ENCODE results near the gene CAMTA1.

The CAMTA1 gene

GRCh38 chr1:7172804-7173203, 387.6 kb downstream of the CAMTA1 start:
- no peak for DNase-seq (ENCODE audit: low read depth)
- TF ChIP-seq, protein P1, sequence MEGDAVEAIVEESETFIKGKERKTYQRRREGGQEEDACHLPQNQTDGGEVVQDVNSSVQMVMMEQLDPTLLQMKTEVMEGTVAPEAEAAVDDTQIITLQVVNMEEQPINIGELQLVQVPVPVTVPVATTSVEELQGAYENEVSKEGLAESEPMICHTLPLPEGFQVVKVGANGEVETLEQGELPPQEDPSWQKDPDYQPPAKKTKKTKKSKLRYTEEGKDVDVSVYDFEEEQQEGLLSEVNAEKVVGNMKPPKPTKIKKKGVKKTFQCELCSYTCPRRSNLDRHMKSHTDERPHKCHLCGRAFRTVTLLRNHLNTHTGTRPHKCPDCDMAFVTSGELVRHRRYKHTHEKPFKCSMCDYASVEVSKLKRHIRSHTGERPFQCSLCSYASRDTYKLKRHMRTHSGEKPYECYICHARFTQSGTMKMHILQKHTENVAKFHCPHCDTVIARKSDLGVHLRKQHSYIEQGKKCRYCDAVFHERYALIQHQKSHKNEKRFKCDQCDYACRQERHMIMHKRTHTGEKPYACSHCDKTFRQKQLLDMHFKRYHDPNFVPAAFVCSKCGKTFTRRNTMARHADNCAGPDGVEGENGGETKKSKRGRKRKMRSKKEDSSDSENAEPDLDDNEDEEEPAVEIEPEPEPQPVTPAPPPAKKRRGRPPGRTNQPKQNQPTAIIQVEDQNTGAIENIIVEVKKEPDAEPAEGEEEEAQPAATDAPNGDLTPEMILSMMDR (IDR thresholded peaks at IDR 0.05; ENCODE audit: control insufficient read depth, extremely low read depth, insufficient read depth) = no peak

DNA sequence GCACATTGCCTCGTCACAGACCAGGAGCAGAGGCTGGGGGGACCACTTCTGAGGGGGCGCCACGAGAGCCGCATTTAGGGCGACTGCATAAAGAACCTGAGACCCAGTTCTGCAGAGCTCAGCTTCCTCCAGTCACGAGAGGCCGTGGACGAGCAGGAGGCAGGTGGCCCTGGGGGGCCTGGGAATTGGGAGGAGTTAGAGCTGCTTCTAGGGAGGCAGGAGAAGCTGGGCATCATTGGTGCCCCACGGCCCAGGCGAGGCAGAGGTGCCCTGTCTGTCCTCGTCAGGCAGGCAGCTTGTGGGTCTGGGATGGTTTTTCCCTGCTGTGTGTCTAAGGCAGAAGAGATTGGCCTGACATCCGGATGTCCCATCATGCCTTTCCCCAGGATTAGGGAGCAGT, 389.3 kb downstream of the CAMTA1 start:
- DNase-seq (ENCODE audit: low read depth) = no peak
- no peak overlapping the region for H3K4me3 ChIP-seq (ENCODE audit: low read depth, low read length)
- TF ChIP-seq, protein P1 (IDR thresholded peaks at IDR 0.05; ENCODE audit: control insufficient read depth, extremely low read depth, insufficient read depth) = no peak

More at GRCh38 chr1:7172804-7173203, 387.6 kb downstream of the CAMTA1 start:
- no peak overlapping the region for H3K4me3 ChIP-seq (ENCODE audit: low read depth, low read length)

- DNase-seq (ENCODE audit: low read depth) = no peak
- H3K4me3 ChIP-seq (ENCODE audit: low read depth, low read length) = no peak overlapping the region
- TF ChIP-seq, protein P1 (IDR thresholded peaks at IDR 0.05; ENCODE audit: control insufficient read depth, extremely low read depth, insufficient read depth) = no peak
These were observed 390.0 kb downstream of the CAMTA1 start for GRCh38 chr1:7174980-7175906.

GRCh38 chr1:7177021-7177420, 391.8 kb downstream of the CAMTA1 start:
- DNase-seq (ENCODE audit: low read depth) = no peak
- TF ChIP-seq, protein P1 (IDR thresholded peaks at IDR 0.05; ENCODE audit: control insufficient read depth, extremely low read depth, insufficient read depth) = no peak
- no peak overlapping the region for H3K4me3 ChIP-seq (ENCODE audit: low read depth, low read length)

GRCh38 chr1:7177438-7178146, 392.3 kb downstream of the CAMTA1 start:
- DNase-seq (ENCODE audit: low read depth) = no peak
- H3K4me3 ChIP-seq (ENCODE audit: low read depth, low read length) = no peak overlapping the region
- TF ChIP-seq, protein P1 (IDR thresholded peaks at IDR 0.05; ENCODE audit: control insufficient read depth, extremely low read depth, insufficient read depth) = no peak

DNA sequence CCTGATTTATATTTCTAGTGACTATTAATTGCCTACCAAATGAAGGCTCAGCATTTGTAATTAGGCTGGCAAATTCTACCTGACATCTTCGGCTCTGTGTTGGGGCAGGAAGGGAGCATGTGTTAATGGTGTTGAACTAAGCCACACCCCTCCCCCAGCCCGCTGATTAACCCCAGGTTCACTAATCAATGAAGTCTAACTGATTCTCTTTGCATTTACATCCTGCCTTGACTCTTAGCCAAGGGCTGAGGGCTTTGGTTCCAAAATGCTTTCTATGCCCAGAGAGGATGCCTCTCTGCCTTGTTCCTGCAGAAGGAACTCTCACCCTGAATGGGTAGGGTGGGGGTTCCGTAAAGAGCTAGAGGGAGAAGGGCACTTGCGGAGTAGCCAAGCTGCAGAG, 393.1 kb downstream of the CAMTA1 start:
- no peak overlapping the region for H3K4me3 ChIP-seq (ENCODE audit: low read depth, low read length)
- no peak for DNase-seq (ENCODE audit: low read depth)
- TF ChIP-seq, protein P1 (IDR thresholded peaks at IDR 0.05; ENCODE audit: control insufficient read depth, extremely low read depth, insufficient read depth) = no peak
